IMR-90 (cell line): ENCODE data around the gene SET. TPM values are rescaled to one million over a fixed set of nuclear protein-coding genes. Genes with fewer than 3 reads are reported as not detected.

Source experiments
- ATAC-seq: fragments of 200-7000 bp; cut with Tn5 transposase; 2 replicates; pipeline ENCODE4 v1.9.1; 2020; ENCODE audit warnings: low read depth, mild to moderate bottlenecking, moderate library complexity
- BruUV-seq: library from RNA; stranded (reverse); fragments of 400-500 nt; replicated peaks from 2 replicates; lab custom pipeline; 2021; lab: Mats Ljungman, UMichigan
- CTCF ChIA-PET: fragments of 300-600 bp; formaldehyde crosslinking; extraction: SDS; loops from one replicate; lab custom pipeline; 2021; ENCODE audit warnings: antibody characterized with exemption; lab: Yijun Ruan, JAX
- POLR2A ChIA-PET: fragments of 300-600 bp; sonication (Branson Sonifier 250); formaldehyde crosslinking; loops from one replicate; lab custom pipeline; 2022; ENCODE audit warnings: antibody characterized with exemption; ENCODE audit not compliant: unreplicated experiment; lab: Charles Lee
- DNase-seq: peaks from one replicate; pipeline ENCODE4 v3.0.0; 2013
- H2AFZ ChIP-seq: replicated peaks from 2 replicates; pipeline ENCODE3; 2013; ENCODE audit warnings: low read length, mild to moderate bottlenecking; ENCODE audit not compliant: poor library complexity
- H2AK5ac ChIP-seq: 2 replicates; pipeline ENCODE4 v1.6.1; 2013; ENCODE audit warnings: low read depth, low read length, inconsistent platforms
- H2AK9ac ChIP-seq: replicated peaks from 2 replicates; pipeline ENCODE3; 2013; ENCODE audit warnings: mild to moderate bottlenecking, low read depth, low read length, moderate library complexity; ENCODE audit not compliant: poor library complexity
- H2BK120ac ChIP-seq: 2 replicates; pipeline ENCODE4 v1.6.1; 2013; ENCODE audit warnings: low read depth, low read length, inconsistent platforms
- H2BK15ac ChIP-seq: 3 replicates; pipeline ENCODE4 v1.6.1; 2013; ENCODE audit warnings: low read depth, low read length, inconsistent platforms
- H2BK20ac ChIP-seq: 2 replicates; pipeline ENCODE4 v1.6.1; 2013; ENCODE audit warnings: low read depth, mild to moderate bottlenecking, inconsistent platforms, low read length, moderate library complexity
- H2BK5ac ChIP-seq: 2 replicates; pipeline ENCODE4 v1.6.1; 2013; ENCODE audit warnings: mild to moderate bottlenecking, low read depth, low read length, inconsistent platforms; ENCODE audit not compliant: poor library complexity, severe bottlenecking
- H3K14ac ChIP-seq: replicated peaks from 2 replicates; pipeline ENCODE4 v1.6.1; 2013; ENCODE audit warnings: low read depth, low read length, inconsistent platforms
- H3K18ac ChIP-seq: 2 replicates; pipeline ENCODE4 v1.6.1; 2013; ENCODE audit warnings: low read depth, low read length, control low read depth
- H3K23ac ChIP-seq: 2 replicates; pipeline ENCODE4 v1.6.1; 2013; ENCODE audit warnings: low read depth, low read length, inconsistent platforms
- H3K27ac ChIP-seq: 2 replicates; pipeline ENCODE4 v1.5.1; 2013; ENCODE audit warnings: mild to moderate bottlenecking, control low read depth, low read length; ENCODE audit not compliant: insufficient read depth
- H3K27me3 ChIP-seq: 2 replicates; pipeline ENCODE4 v1.6.1; 2013; ENCODE audit warnings: low read length; ENCODE audit not compliant: control insufficient read depth, insufficient read depth
- H3K36me3 ChIP-seq: 2 replicates; pipeline ENCODE4 v1.6.1; 2013; ENCODE audit warnings: low read length, mixed read lengths; ENCODE audit not compliant: control insufficient read depth, insufficient read depth
- H3K4ac ChIP-seq: 2 replicates; pipeline ENCODE4 v1.6.1; 2013; ENCODE audit warnings: low read depth, low read length, inconsistent platforms
- H3K4me1 ChIP-seq: 2 replicates; pipeline ENCODE4 v1.6.1; 2013; ENCODE audit warnings: low read length, mixed read lengths; ENCODE audit not compliant: control insufficient read depth, insufficient read depth
- H3K4me2 ChIP-seq: 2 replicates; pipeline ENCODE4 v1.6.1; 2013; ENCODE audit warnings: low read depth, mild to moderate bottlenecking, control low read depth, low read length, moderate library complexity
- H3K4me3 ChIP-seq: 2 replicates; pipeline ENCODE4 v1.5.1; 2013; ENCODE audit warnings: low read depth, mild to moderate bottlenecking, control low read depth, low read length, moderate library complexity; ENCODE audit not compliant: insufficient read depth
- H3K56ac ChIP-seq: 2 replicates; pipeline ENCODE4 v1.6.1; 2013; ENCODE audit warnings: low read length, inconsistent platforms; ENCODE audit not compliant: insufficient read depth; ENCODE audit errors: extremely low read depth
- H3K79me1 ChIP-seq, 2 experiments: 2 replicates each; pipeline ENCODE4 v1.6.1; 2013; ENCODE audit warnings: low read length in 2 of 2, inconsistent platforms in 1 of 2, low read depth in 1 of 2
- H3K9ac ChIP-seq: 2 replicates; pipeline ENCODE4 v1.6.1; 2013; ENCODE audit warnings: low read depth, low read length, control low read depth
- H3K9me1 ChIP-seq: 2 replicates; pipeline ENCODE4 v1.6.1; 2013; ENCODE audit warnings: low read length, inconsistent platforms; ENCODE audit not compliant: insufficient read depth
- H3K9me3 ChIP-seq: 2 replicates; pipeline ENCODE4 v1.6.1; 2013; ENCODE audit warnings: low read length; ENCODE audit not compliant: control insufficient read depth, insufficient read depth
- H4K20me1 ChIP-seq: 2 replicates; pipeline ENCODE4 v1.6.1; 2013; ENCODE audit warnings: low read length, inconsistent platforms; ENCODE audit not compliant: insufficient read depth
- H4K5ac ChIP-seq: 2 replicates; pipeline ENCODE4 v1.6.1; 2013; ENCODE audit warnings: mild to moderate bottlenecking, low read depth, low read length, control low read depth
- H4K8ac ChIP-seq, 2 experiments: 2 replicates each; pipeline ENCODE4 v1.6.1; 2013; ENCODE audit warnings: low read depth in 2 of 2, low read length in 2 of 2, control low read depth in 1 of 2, inconsistent platforms in 1 of 2
- H4K91ac ChIP-seq: 2 replicates; pipeline ENCODE4 v1.6.1; 2013; ENCODE audit warnings: low read depth, low read length, inconsistent platforms; ENCODE audit not compliant: insufficient read depth
- BHLHE40 ChIP-seq: fragments of 150-350 bp; IDR thresholded peaks from 2 replicates; pipeline ENCODE4 v1.6.1; 2016; ENCODE audit warnings: mild to moderate bottlenecking, low read depth, low read length
- CEBPB ChIP-seq: IDR thresholded peaks from 2 replicates; pipeline ENCODE4 v1.6.1; 2012; ENCODE audit warnings: low read depth, low read length, improper control_type of control experiment
- CHD1 ChIP-seq: IDR thresholded peaks from 2 replicates; pipeline ENCODE4 v1.6.1; 2012; ENCODE audit warnings: low read depth, low read length, improper control_type of control experiment
- FOS ChIP-seq: fragments of 150-350 bp; IDR thresholded peaks from 2 replicates; pipeline ENCODE4 v1.6.1; 2016; ENCODE audit warnings: low read depth, low read length
- MAFK ChIP-seq: IDR thresholded peaks from 2 replicates; pipeline ENCODE4 v1.6.1; 2012; ENCODE audit warnings: low read depth, low read length, improper control_type of control experiment
- MAZ ChIP-seq: IDR thresholded peaks from 2 replicates; pipeline ENCODE4 v1.6.1; 2012; ENCODE audit warnings: low read depth, mild to moderate bottlenecking, low read length, improper control_type of control experiment, moderate library complexity, borderline replicate concordance
- MXI1 ChIP-seq: IDR thresholded peaks from 2 replicates; pipeline ENCODE4 v1.6.1; 2012; ENCODE audit warnings: low read depth, mild to moderate bottlenecking, low read length, moderate library complexity, borderline replicate concordance
- NFE2L2 ChIP-seq: fragments of 150-350 bp; IDR thresholded peaks from 2 replicates; pipeline ENCODE4 v1.6.1; 2016; ENCODE audit warnings: low read depth, mild to moderate bottlenecking, low read length
- POLR2A ChIP-seq: IDR thresholded peaks from 2 replicates; pipeline ENCODE4 v1.6.1; 2012; ENCODE audit warnings: mild to moderate bottlenecking, low read depth, low read length
- RAD21 ChIP-seq: IDR thresholded peaks from 2 replicates; pipeline ENCODE4 v1.6.1; 2012; ENCODE audit warnings: low read length, improper control_type of control experiment
- RCOR1 ChIP-seq: IDR thresholded peaks from 2 replicates; pipeline ENCODE4 v1.6.1; 2012; ENCODE audit warnings: mild to moderate bottlenecking, low read length, improper control_type of control experiment; ENCODE audit not compliant: insufficient replicate concordance
- SMC3 ChIP-seq: fragments of 150-350 bp; IDR thresholded peaks from 2 replicates; pipeline ENCODE4 v1.6.1; 2016; ENCODE audit warnings: low read depth, mild to moderate bottlenecking, antibody characterized with exemption, low read length, moderate library complexity
- WGBS, 2 experiments: methylation state at CpG; one replicate each; pipeline versions ENCODE4 v1.1.5 to v1.1.7; 2013; ENCODE audit warnings: missing lambda C conversion rate in 2 of 2; ENCODE audit not compliant: insufficient read length in 1 of 2; ENCODE audit errors: extremely low coverage in 2 of 2; 5-methylcytosine and 5-hydroxymethylcytosine counted together
- dilution Hi-C: fragments of 300-500 bp; cut with HindIII; formaldehyde crosslinking; loops from one replicate; pipeline ENCODE4 v1.14.3; 2018; ENCODE audit warnings: low sequenced_read_pairs; ENCODE audit not compliant: unreplicated experiment
- in situ Hi-C: fragments of 300-500 bp; cut with MboI; formaldehyde crosslinking; loops from 3 replicates; pipeline ENCODE4 v1.14.3; 2019; ENCODE audit warnings: low sequenced_read_pairs, inconsistent platforms, mixed read lengths
- intact Hi-C: fragments of 100-400 bp; cut with micrococcal nuclease; formaldehyde crosslinking; loops from 2 replicates; pipeline ENCODE4 v1.10.0; 2022
- polyA plus RNA-seq, 3 experiments: library from polyadenylated mRNA; depleted of rRNA; stranded (reverse); fragments of >200 nt; gene quantifications; 2 replicates each; pipeline ENCODE4 v1.2.3, GENCODE V29; 2012; ENCODE audit warnings: low replicate concordance in 1 of 3
- total RNA-seq: library from RNA; depleted of rRNA; stranded (reverse); fragments of >200 nt; gene quantifications from 2 replicates; pipeline ENCODE4 v1.2.3, GENCODE V29; 2012
- TF ChIP-seq, protein P1 (sequence below): conservative IDR thresholded peaks from 2 replicates; pipeline ENCODE4 v1.5.1; 2012; ENCODE audit warnings: mild to moderate bottlenecking, low read depth, low read length, improper control_type of control experiment
- TF ChIP-seq, protein P2 (sequence below): fragments of 150-350 bp; IDR thresholded peaks from 2 replicates; pipeline ENCODE4 v1.6.1; 2016; ENCODE audit warnings: low read depth, mild to moderate bottlenecking, low read length, moderate library complexity, borderline replicate concordance

SET gene
- total and polyA plus RNA-seq, 2 of the 4 experiments (the other 2 are of a cell fraction): 104 to 182 TPM

DNA sequence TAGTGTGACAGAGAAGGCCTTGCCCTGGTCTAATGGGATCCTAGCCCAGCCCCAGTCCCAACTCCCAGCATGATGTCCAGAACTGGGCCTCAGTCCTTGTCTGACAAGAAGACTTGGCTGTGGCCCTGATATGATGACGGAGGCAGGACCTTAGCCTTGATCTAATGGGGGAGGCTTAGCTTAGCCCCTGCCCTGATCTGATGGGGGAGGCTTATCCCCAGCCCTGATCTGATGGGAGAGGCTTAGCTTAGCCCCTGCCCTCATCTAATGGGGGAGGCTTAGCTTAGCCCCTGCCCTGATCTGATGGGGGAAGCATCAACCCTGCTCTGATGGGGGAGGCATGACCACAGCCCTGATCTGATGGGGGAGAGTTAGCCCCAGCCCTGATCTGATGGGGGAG lies 17.0 kb downstream of the SET start:
- Histone ChIP-seq H3K9me3 (no peaks in the 10 kb centered on the region), H3K23ac (no peak overlapping the region), H2BK20ac (no peak overlapping the region), H2BK120ac (no peak overlapping the region), H3K9me1 (peaks cover 9% of the 10 kb centered on the region), H3K14ac (no peak overlapping the region), H3K27me3 (no peaks in the 10 kb centered on the region), H2AK5ac (no peak overlapping the region), H3K4me1 (no peaks in the 10 kb centered on the region), H4K8ac (no peak overlapping the region), H4K20me1 (no peaks in the 10 kb centered on the region), H4K5ac (no peak overlapping the region), H4K91ac (no peak overlapping the region), H3K4me2 (no peak overlapping the region), H2AFZ (no peak overlapping the region), H2BK15ac (no peak overlapping the region), H2AK9ac (peak overlapping the region; percentile 72), H3K18ac (no peak overlapping the region), H2BK5ac (no peak overlapping the region), H3K27ac (no peak overlapping the region), H3K56ac (no peak overlapping the region), H3K4me3 (no peak overlapping the region), H3K4ac (no peak overlapping the region), H3K79me1 (peaks cover 0 to 17% of the 10 kb centered on the region in 2 experiments; a peak in 3 of 4 replicates), H3K9ac (no peak overlapping the region), H3K36me3 (no peaks in the 10 kb centered on the region)
- ATAC-seq (no peak), DNase-seq (no peak)
- TF ChIP-seq, protein P1, sequence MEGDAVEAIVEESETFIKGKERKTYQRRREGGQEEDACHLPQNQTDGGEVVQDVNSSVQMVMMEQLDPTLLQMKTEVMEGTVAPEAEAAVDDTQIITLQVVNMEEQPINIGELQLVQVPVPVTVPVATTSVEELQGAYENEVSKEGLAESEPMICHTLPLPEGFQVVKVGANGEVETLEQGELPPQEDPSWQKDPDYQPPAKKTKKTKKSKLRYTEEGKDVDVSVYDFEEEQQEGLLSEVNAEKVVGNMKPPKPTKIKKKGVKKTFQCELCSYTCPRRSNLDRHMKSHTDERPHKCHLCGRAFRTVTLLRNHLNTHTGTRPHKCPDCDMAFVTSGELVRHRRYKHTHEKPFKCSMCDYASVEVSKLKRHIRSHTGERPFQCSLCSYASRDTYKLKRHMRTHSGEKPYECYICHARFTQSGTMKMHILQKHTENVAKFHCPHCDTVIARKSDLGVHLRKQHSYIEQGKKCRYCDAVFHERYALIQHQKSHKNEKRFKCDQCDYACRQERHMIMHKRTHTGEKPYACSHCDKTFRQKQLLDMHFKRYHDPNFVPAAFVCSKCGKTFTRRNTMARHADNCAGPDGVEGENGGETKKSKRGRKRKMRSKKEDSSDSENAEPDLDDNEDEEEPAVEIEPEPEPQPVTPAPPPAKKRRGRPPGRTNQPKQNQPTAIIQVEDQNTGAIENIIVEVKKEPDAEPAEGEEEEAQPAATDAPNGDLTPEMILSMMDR: no peak
- TF ChIP-seq MAFK: no peak
- no peak for TF ChIP-seq CHD1
- no peak for TF ChIP-seq POLR2A
- no peak for TF ChIP-seq RCOR1
- TF ChIP-seq, protein P2, sequence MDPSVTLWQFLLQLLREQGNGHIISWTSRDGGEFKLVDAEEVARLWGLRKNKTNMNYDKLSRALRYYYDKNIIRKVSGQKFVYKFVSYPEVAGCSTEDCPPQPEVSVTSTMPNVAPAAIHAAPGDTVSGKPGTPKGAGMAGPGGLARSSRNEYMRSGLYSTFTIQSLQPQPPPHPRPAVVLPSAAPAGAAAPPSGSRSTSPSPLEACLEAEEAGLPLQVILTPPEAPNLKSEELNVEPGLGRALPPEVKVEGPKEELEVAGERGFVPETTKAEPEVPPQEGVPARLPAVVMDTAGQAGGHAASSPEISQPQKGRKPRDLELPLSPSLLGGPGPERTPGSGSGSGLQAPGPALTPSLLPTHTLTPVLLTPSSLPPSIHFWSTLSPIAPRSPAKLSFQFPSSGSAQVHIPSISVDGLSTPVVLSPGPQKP: no peak
- TF ChIP-seq NFE2L2: no peak
- TF ChIP-seq SMC3: no peak
- TF ChIP-seq FOS: no peak
- no peak for TF ChIP-seq RAD21
- TF ChIP-seq CEBPB: no peak
- TF ChIP-seq MAZ: no peak
- TF ChIP-seq MXI1: no peak
- no peak for TF ChIP-seq BHLHE40
- dilution Hi-C loops (no loop called here), intact Hi-C loops (no loop called here), in situ Hi-C loops (no loop called here)
- ChIA-PET POLR2A (no interaction called here), CTCF (no interaction called here)
- WGBS, 2 experiments: no CpG with 5 or more reads among the region's 1 CpG
- BruUV-seq: no TSS peak
